ENCODE data around the gene PAPSS2. TPM values are rescaled to one million over a fixed set of nuclear protein-coding genes. Genes with fewer than 3 reads are reported as not detected.
A peak's percentile ranks its signal among the peaks of the same experiment; 100 is the strongest.

PAPSS2 gene
- total and polyA plus RNA-seq, 2 donors (not counting 3 experiments of a cell fraction or from before 2014, with no cell fraction given): 27.9 to 82.6 TPM

- Histone ChIP-seq H3K4me3 (replicated peaks in 1 of 3; ENCODE audit: insufficient read depth in 1 of 3, low read depth in 1 of 3, low read length in 3 of 3) (no peak overlapping the region), H2AFZ (ENCODE audit: low read depth, low read length) (no peak overlapping the region), H4K20me1 (replicated peaks; ENCODE audit: control insufficient read depth, extremely low read depth, insufficient read depth, low read length) (peaks cover 1% of the 10 kb centered on the region), H3K4me2 (ENCODE audit: insufficient read depth, low read length) (no peak overlapping the region), H3K9me1 (replicated peaks; ENCODE audit: control insufficient read depth, extremely low read depth, insufficient read depth, low read length) (no peaks in the 10 kb centered on the region), H3K9ac (replicated peaks; ENCODE audit: extremely low read depth, insufficient read depth, low read length) (no peak overlapping the region), H3K27ac (ENCODE audit: insufficient read depth, low read depth, low read length) (no peak overlapping the region), H3K4me1 (ENCODE audit: control insufficient read depth, extremely low read depth, insufficient read depth, low read length) (peaks cover 6% of the 10 kb centered on the region), H3K36me3 (ENCODE audit: control insufficient read depth in 2 of 2, extremely low read depth in 1 of 2, insufficient read depth in 2 of 2, low read length in 2 of 2) (no peaks in the 10 kb centered on the region), H3K27me3 (ENCODE audit: control insufficient read depth in 2 of 2, insufficient read depth in 2 of 2, low read length in 2 of 2) (no peaks in the 10 kb centered on the region), H3K9me3 (replicated peaks; ENCODE audit: control insufficient read depth, insufficient read depth, low read length) (no peaks in the 10 kb centered on the region), H3K79me2 (ENCODE audit: control insufficient read depth, insufficient read depth, low read length) (peaks cover 8% of the 10 kb centered on the region)
- intact Hi-C loops (cut with micrococcal nuclease) (no loop called here), dilution Hi-C loops (cut with MboI; ENCODE audit: extremely low pct_ligation_motif_present, low sequenced_read_pairs) (no loop called here)
- no peak for DNase-seq (ENCODE audit: low read depth, low spot score)
- ChIA-PET CTCF (interaction anchor here (0.8 to 1.0 kb wide), 3 partner anchors 15 to 43 kb away, joined by 3 to 4 read pairs (median 3); no protein-coding TSS in a partner anchor), POLR2A (no interaction called here)
- no TSS peak for BruUV-seq (replicated peaks)
- TF ChIP-seq POLR2A (IDR thresholded peaks at IDR 0.05; ENCODE audit: low read depth, low read length) (no peak), GATA2 (IDR thresholded peaks at IDR 0.05; ENCODE audit: insufficient read depth, insufficient read length, low read depth, low read length) (peak; percentile 62)
- peak; percentile 4 for FAIRE-seq
Observed at GRCh38 chr10:87691506-87692070, 31.9 kb downstream of the PAPSS2 start.

GRCh38 chr10:87692956-87693484, 33.3 kb downstream of the PAPSS2 start:
- CTCF ChIA-PET: interaction anchor here (1.2 to 1.5 kb wide), 3 partner anchors 9 to 40 kb away, joined by 3 to 4 read pairs (median 3); no protein-coding TSS in a partner anchor
- no peak overlapping the region for H3K4me3 ChIP-seq (replicated peaks in 1 of 3; ENCODE audit: insufficient read depth in 1 of 3, low read depth in 1 of 3, low read length in 3 of 3)
- peaks cover 6% of the 10 kb centered on the region for H3K4me1 ChIP-seq (ENCODE audit: control insufficient read depth, extremely low read depth, insufficient read depth, low read length)
- BruUV-seq (replicated peaks): no TSS peak
- POLR2A ChIA-PET: no interaction called here
- H3K36me3 ChIP-seq (ENCODE audit: control insufficient read depth in 2 of 2, extremely low read depth in 1 of 2, insufficient read depth in 2 of 2, low read length in 2 of 2): no peaks in the 10 kb centered on the region
- no peak overlapping the region for H3K27ac ChIP-seq (ENCODE audit: insufficient read depth, low read depth, low read length)
- H4K20me1 ChIP-seq (replicated peaks; ENCODE audit: control insufficient read depth, extremely low read depth, insufficient read depth, low read length): no peaks in the 10 kb centered on the region
- dilution Hi-C loops (cut with MboI; ENCODE audit: extremely low pct_ligation_motif_present, low sequenced_read_pairs): no loop called here
- H3K9me3 ChIP-seq (replicated peaks; ENCODE audit: control insufficient read depth, insufficient read depth, low read length): no peaks in the 10 kb centered on the region
- no peak overlapping the region for H2AFZ ChIP-seq (ENCODE audit: low read depth, low read length)
- intact Hi-C loops (cut with micrococcal nuclease): no loop called here
- FAIRE-seq (no peak), DNase-seq (ENCODE audit: low read depth, low spot score) (no peak)
- no peak overlapping the region for H3K9ac ChIP-seq (replicated peaks; ENCODE audit: extremely low read depth, insufficient read depth, low read length)
- H3K27me3 ChIP-seq (ENCODE audit: control insufficient read depth in 2 of 2, insufficient read depth in 2 of 2, low read length in 2 of 2): no peaks in the 10 kb centered on the region
- no peaks in the 10 kb centered on the region for H3K9me1 ChIP-seq (replicated peaks; ENCODE audit: control insufficient read depth, extremely low read depth, insufficient read depth, low read length)
- no peak for TF ChIP-seq EZH2 (IDR thresholded peaks at IDR 0.05; ENCODE audit: borderline replicate concordance, low read depth, low read length, severe bottlenecking)
- no peak overlapping the region for H3K4me2 ChIP-seq (ENCODE audit: insufficient read depth, low read length)
- H3K79me2 ChIP-seq (ENCODE audit: control insufficient read depth, insufficient read depth, low read length): peaks cover 5% of the 10 kb centered on the region

All from endothelial cell of umbilical vein (primary cell).